Trophoblast cell (in vitro differentiated cells and primary cell): ENCODE results near the gene MLLT1.
A peak's percentile ranks its signal among the peaks of the same experiment; 100 is the strongest.

ENCODE experiments used
- DNase-seq, 2 donors: peaks; one replicate each; pipeline ENCODE4 v3.0.0-alpha.2; 2016
- H2AFZ ChIP-seq: 2 replicates; pipeline ENCODE4 v1.6.1; 2013; ENCODE audit warnings: low read length, moderate library complexity, mild to moderate bottlenecking; ENCODE audit not compliant: insufficient read depth, poor library complexity
- H2AK5ac ChIP-seq: 2 replicates; pipeline ENCODE4 v1.6.1; 2013; ENCODE audit warnings: mild to moderate bottlenecking, low read length
- H2BK120ac ChIP-seq: 2 replicates; pipeline ENCODE4 v1.6.1; 2013; ENCODE audit warnings: low read length, mild to moderate bottlenecking, moderate library complexity; ENCODE audit not compliant: insufficient read depth, poor library complexity
- H2BK12ac ChIP-seq: 2 replicates; pipeline ENCODE4 v1.6.1; 2013; ENCODE audit warnings: mild to moderate bottlenecking, low read length, moderate library complexity
- H2BK5ac ChIP-seq: 2 replicates; pipeline ENCODE4 v1.6.1; 2013; ENCODE audit warnings: low read length, low read depth, moderate library complexity, mild to moderate bottlenecking; ENCODE audit not compliant: poor library complexity
- H3K14ac ChIP-seq: 2 replicates; pipeline ENCODE4 v1.6.1; 2013; ENCODE audit warnings: mild to moderate bottlenecking, low read length
- H3K18ac ChIP-seq: 2 replicates; pipeline ENCODE4 v1.6.1; 2013; ENCODE audit warnings: mild to moderate bottlenecking, low read length
- H3K23ac ChIP-seq: 2 replicates; pipeline ENCODE4 v1.6.1; 2013; ENCODE audit warnings: low read length
- H3K27ac ChIP-seq: 2 replicates; pipeline ENCODE4 v1.5.1; 2013; ENCODE audit warnings: low read depth, mild to moderate bottlenecking, inconsistent platforms, low read length, moderate library complexity
- H3K27me3 ChIP-seq: 2 replicates; pipeline ENCODE4 v1.6.1; 2013; ENCODE audit warnings: inconsistent platforms, mild to moderate bottlenecking, low read length, moderate library complexity; ENCODE audit not compliant: insufficient read depth
- H3K36me3 ChIP-seq, 2 experiments: 1 replicate in 1 of 2; 2 replicates in 1 of 2; pipeline ENCODE4 v1.6.1; 2013; ENCODE audit warnings: low read length in 2 of 2, mild to moderate bottlenecking in 2 of 2, moderate library complexity in 1 of 2; ENCODE audit not compliant: insufficient read depth in 2 of 2, control insufficient read depth in 1 of 2
- H3K4ac ChIP-seq: 2 replicates; pipeline ENCODE4 v1.6.1; 2013; ENCODE audit warnings: low read depth, mild to moderate bottlenecking, low read length, moderate library complexity
- H3K4me1 ChIP-seq, 2 experiments: 1 replicate in 1 of 2; 2 replicates in 1 of 2; pipeline ENCODE4 v1.6.1; 2013; ENCODE audit warnings: low read length in 2 of 2, mild to moderate bottlenecking in 2 of 2, moderate library complexity in 1 of 2; ENCODE audit not compliant: insufficient read depth in 2 of 2, control insufficient read depth in 1 of 2
- H3K4me2 ChIP-seq: 2 replicates; pipeline ENCODE4 v1.6.1; 2013; ENCODE audit warnings: inconsistent platforms, mild to moderate bottlenecking, low read length, moderate library complexity
- H3K4me3 ChIP-seq: 2 replicates; pipeline ENCODE4 v1.5.1; 2013; ENCODE audit warnings: mild to moderate bottlenecking, low read depth, low read length, inconsistent platforms
- H3K79me1 ChIP-seq: one replicate; pipeline ENCODE4 v1.6.1; 2013; ENCODE audit warnings: low read length
- H3K79me2 ChIP-seq: 2 replicates; pipeline ENCODE4 v1.6.1; 2013; ENCODE audit warnings: low read length, mild to moderate bottlenecking; ENCODE audit not compliant: control insufficient read depth, insufficient read depth, poor library complexity
- H3K9ac ChIP-seq: 2 replicates; pipeline ENCODE4 v1.6.1; 2013; ENCODE audit warnings: mild to moderate bottlenecking, low read length
- H3K9me3 ChIP-seq: 2 replicates; pipeline ENCODE4 v1.6.1; 2013; ENCODE audit warnings: low read depth, mild to moderate bottlenecking, control low read depth, inconsistent platforms, low read length; ENCODE audit not compliant: insufficient read depth
- H4K12ac ChIP-seq: 2 replicates; pipeline ENCODE4 v1.6.1; 2013; ENCODE audit warnings: low read depth, mild to moderate bottlenecking, low read length, moderate library complexity
- H4K8ac ChIP-seq: 2 replicates; pipeline ENCODE4 v1.6.1; 2013; ENCODE audit warnings: low read depth, mild to moderate bottlenecking, low read length, moderate library complexity
- H4K91ac ChIP-seq: one replicate; pipeline ENCODE4 v1.6.1; 2013; ENCODE audit warnings: low read depth, mild to moderate bottlenecking, low read length, moderate library complexity
- WGBS: extraction: QIAGEN DNeasy Blood & Tissue Kit; methylation state at CpG from one replicate; pipeline ENCODE4 v1.1.7; 2013; ENCODE audit warnings: missing lambda C conversion rate; ENCODE audit not compliant: insufficient read length, insufficient coverage; ENCODE audit errors: extremely low coverage; 5-methylcytosine and 5-hydroxymethylcytosine counted together

The MLLT1 gene

DNA sequence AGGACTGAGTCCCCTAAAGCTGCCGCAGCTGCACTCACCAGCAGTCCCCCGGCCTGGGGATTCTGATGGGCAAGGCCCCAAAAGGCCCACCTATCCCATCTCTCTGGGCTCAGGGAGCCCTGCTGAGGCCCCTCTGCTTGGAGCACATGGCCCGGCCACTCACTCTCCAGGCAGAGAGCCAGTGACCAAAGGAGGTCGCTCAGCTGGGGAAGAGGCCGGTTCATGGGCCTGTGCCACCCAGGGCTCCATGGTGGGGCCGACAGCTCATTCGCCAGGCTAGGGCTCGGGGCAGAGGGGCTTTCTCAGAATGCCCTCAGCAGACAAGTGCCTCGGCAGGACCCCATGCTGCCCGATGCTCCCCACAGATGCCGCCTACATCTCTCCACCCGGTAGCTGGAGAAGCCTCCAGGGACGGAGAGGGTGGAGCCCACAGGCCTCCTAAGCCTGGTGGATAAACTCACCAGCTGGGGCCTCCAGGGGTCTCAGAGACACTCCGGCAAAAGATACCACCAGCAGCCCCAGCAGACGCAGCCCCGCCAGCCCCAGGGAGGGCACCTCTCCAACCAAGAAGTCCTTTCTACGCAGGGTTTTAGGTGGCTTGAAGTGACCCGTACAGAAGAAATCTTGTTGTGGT is 54.4 kb downstream of the MLLT1 start:
- Histone ChIP-seq H3K23ac (no peak overlapping the region), H3K4ac (no peak overlapping the region), H3K27me3 (no peaks in the 10 kb centered on the region), H2BK120ac (no peak overlapping the region), H3K14ac (no peak overlapping the region), H3K18ac (no peak overlapping the region), H3K9ac (no peak overlapping the region), H2AFZ (no peak overlapping the region), H4K91ac (no peak overlapping the region), H3K79me1 (peaks cover 9% of the 10 kb centered on the region), H3K36me3 (peaks cover 72 to 83% of the 10 kb centered on the region in 2 experiments), H3K9me3 (peaks cover 4% of the 10 kb centered on the region), H3K4me3 (no peak overlapping the region), H2BK5ac (no peak overlapping the region), H3K79me2 (peaks cover 2% of the 10 kb centered on the region), H2BK12ac (no peak overlapping the region), H4K12ac (no peak overlapping the region), H4K8ac (no peak overlapping the region), H3K27ac (no peak overlapping the region), H3K4me1 (no peaks in the 10 kb centered on the region), H3K4me2 (no peak overlapping the region), H2AK5ac (no peak overlapping the region)
- no CpG with 5 or more reads among the region's 18 CpGs for WGBS
- DNase-seq, result no peak

DNA sequence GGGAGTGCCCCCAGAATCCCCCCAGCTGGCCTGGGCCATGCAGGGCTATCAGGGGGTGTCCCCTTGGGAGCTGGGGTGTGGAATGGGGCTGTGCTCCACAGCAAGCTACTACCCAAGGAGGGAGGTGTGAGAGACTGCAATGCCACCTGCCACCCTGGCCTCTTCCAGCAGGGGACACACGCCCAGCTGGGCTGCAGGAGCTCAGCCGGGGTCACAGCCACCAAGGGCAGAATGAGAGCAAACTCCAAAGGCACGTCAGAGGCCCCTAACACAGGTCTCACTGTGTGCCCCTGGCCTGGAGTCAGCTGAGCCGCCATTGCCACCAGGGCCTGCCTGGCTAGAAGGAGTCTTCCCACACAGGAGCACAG is 55.5 kb downstream of the MLLT1 start:
- Histone ChIP-seq H3K9me3 (no peaks in the 10 kb centered on the region), H3K79me1 (peaks cover 11% of the 10 kb centered on the region), H4K12ac (no peak overlapping the region), H2AFZ (no peak overlapping the region), H3K4ac (no peak overlapping the region), H3K4me2 (no peak overlapping the region), H3K36me3 (peaks cover 72 to 82% of the 10 kb centered on the region in 2 experiments), H2BK12ac (no peak overlapping the region), H2AK5ac (no peak overlapping the region), H3K23ac (no peak overlapping the region), H4K91ac (no peak overlapping the region), H3K9ac (no peak overlapping the region), H2BK120ac (no peak overlapping the region), H3K27ac (no peak overlapping the region), H3K27me3 (no peaks in the 10 kb centered on the region), H3K4me3 (no peak overlapping the region), H2BK5ac (no peak overlapping the region), H3K14ac (no peak overlapping the region), H4K8ac (no peak overlapping the region), H3K4me1 (no peaks in the 10 kb centered on the region), H3K79me2 (peaks cover 2% of the 10 kb centered on the region), H3K18ac (no peak overlapping the region)
- no peak for DNase-seq
- no CpG with 5 or more reads among the region's 4 CpGs for WGBS

DNA sequence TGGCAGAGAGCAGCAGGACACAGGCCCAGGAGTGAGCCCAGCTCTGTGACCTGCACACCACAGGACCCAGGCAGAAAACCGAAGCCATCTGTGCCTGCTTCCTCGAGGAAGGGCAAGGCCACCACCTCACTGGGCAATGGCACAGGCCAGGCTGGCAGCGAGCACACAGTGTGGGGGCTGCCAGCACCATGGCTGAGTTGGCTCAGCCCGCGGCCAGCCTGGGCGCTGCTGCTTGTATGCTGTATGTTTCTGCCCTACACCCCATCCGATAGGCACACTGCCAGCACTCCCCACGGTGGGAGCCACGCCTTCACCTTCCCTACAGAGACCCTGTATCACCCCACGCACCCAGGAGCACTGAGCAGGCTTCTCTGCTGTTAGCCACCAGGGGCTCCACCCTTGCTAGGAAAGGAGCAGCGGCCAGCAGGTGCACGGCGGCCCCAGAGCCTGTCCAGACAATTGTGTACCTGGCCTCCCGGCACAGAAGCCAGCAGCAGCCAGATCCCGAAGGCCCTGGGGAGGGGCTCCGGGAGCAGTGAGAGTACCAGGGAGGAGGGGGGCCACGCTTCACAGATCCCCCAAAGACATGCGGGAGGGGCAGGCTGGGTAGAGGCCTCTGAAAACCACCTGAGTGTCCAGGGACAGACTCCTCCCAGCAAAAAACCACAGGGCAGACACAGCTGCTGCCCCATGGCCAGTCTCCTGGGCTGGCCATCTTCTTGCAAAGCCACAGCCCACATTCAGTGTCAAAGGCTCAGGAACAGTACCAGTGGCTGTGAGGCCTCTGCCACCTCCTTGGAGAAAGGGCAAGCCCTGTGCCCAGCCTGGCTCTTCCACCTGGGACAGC is 56.1 kb downstream of the MLLT1 start:
- no peak overlapping the region for H2BK120ac ChIP-seq

DNA sequence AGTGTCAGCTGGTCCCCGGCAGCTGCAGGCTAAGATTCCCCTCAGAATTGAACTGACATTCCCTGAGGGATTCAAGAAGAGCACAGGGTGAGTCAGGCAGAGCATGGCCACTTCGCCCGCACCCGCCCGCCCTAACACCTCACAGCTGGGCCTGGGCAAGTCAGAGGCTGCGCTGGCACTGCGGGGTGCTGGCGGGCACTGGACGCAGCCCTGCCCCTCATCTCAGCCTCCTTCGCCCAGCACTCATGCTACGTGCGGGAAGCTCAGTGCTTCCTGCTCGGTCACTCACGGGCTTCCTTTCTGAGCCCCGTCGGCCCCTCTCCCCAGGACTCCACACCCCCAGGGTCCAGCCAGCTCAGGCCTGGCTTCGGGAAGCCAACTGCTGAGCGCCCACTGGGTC is 56.9 kb downstream of the MLLT1 start:
- Histone ChIP-seq H3K27ac (no peak overlapping the region), H3K4me1 (peaks cover 9 to 11% of the 10 kb centered on the region in 2 experiments), H3K9ac (no peak overlapping the region), H3K14ac (no peak overlapping the region), H3K79me2 (peaks cover 5% of the 10 kb centered on the region), H2BK120ac (no peak overlapping the region), H4K91ac (no peak overlapping the region), H4K8ac (no peak overlapping the region), H3K9me3 (no peaks in the 10 kb centered on the region), H3K79me1 (peaks cover 16% of the 10 kb centered on the region), H3K27me3 (no peaks in the 10 kb centered on the region), H3K4ac (no peak overlapping the region), H3K18ac (no peak overlapping the region), H2BK12ac (no peak overlapping the region), H3K4me3 (no peak overlapping the region), H3K23ac (no peak overlapping the region), H3K36me3 (peaks cover 74% of the 10 kb centered on the region in 2 experiments), H4K12ac (no peak overlapping the region), H2AFZ (no peak overlapping the region), H2AK5ac (no peak overlapping the region), H3K4me2 (no peak overlapping the region), H2BK5ac (no peak overlapping the region)
- DNase-seq, result peak in 1 of 2 donors; percentile 47
- WGBS, result no CpG with 5 or more reads among the region's 18 CpGs

More for the DNA sequence above, 56.1 kb downstream of the MLLT1 start:
- H3K27me3 ChIP-seq, result no peaks in the 10 kb centered on the region
- H3K36me3 ChIP-seq, result peaks cover 73 to 78% of the 10 kb centered on the region in 2 experiments
- no peak overlapping the region for H4K8ac ChIP-seq
- H3K23ac ChIP-seq, result no peak overlapping the region
- no peak overlapping the region for H4K91ac ChIP-seq
- H3K79me2 ChIP-seq, result peaks cover 2% of the 10 kb centered on the region
- H2AK5ac ChIP-seq, result no peak overlapping the region
- no peak overlapping the region for H3K27ac ChIP-seq
- no peak overlapping the region for H3K4ac ChIP-seq
- no peak overlapping the region for H2AFZ ChIP-seq
- no peak overlapping the region for H3K4me3 ChIP-seq
- no peak overlapping the region for H2BK5ac ChIP-seq
- no CpG with 5 or more reads among the region's 18 CpGs for WGBS
- no peak overlapping the region for H2BK12ac ChIP-seq
- peaks cover 1 to 3% of the 10 kb centered on the region in 2 experiments for H3K4me1 ChIP-seq
- DNase-seq, result no peak
- no peak overlapping the region for H3K14ac ChIP-seq
- no peaks in the 10 kb centered on the region for H3K9me3 ChIP-seq
- H4K12ac ChIP-seq, result no peak overlapping the region
- no peak overlapping the region for H3K18ac ChIP-seq
- no peak overlapping the region for H3K9ac ChIP-seq
- peaks cover 11% of the 10 kb centered on the region for H3K79me1 ChIP-seq
- H3K4me2 ChIP-seq, result no peak overlapping the region
